HCT116 (cell line): ENCODE results near the gene DPF1. TPM values are rescaled to one million over a fixed set of nuclear protein-coding genes. Genes with fewer than 3 reads are reported as not detected.
A peak's percentile ranks its signal among the peaks of the same experiment; 100 is the strongest.

Experiments
- ATAC-seq: fragments of 200-7000 bp; cut with Tn5 transposase; 2 replicates; pipeline ENCODE4 v1.9.1; 2020; ENCODE audit warnings: mild to moderate bottlenecking, moderate library complexity
- BruUV-seq: library from RNA; stranded (reverse); fragments of 400-500 nt; replicated peaks from 2 replicates; lab custom pipeline; 2021; lab: Mats Ljungman, UMichigan
- CTCF ChIA-PET: fragments of 300-600 bp; sonication (Branson Sonifier 250); formaldehyde crosslinking; loops from one replicate; lab custom pipeline; 2021; ENCODE audit warnings: antibody characterized with exemption; lab: Charles Lee
- POLR2A ChIA-PET: fragments of 300-600, 350-600 bp; sonication (Branson Sonifier 250); formaldehyde crosslinking; loops from one replicate; lab custom pipeline; 2021; ENCODE audit warnings: antibody characterized with exemption; lab: Charles Lee
- RAD21 ChIA-PET, 2 experiments: fragments of 300-600 bp; sonication (Branson Sonifier 250); formaldehyde crosslinking; loops; one replicate each; lab custom pipeline; 2023; ENCODE audit warnings: low total read pairs in 2 of 2; ENCODE audit not compliant: uncharacterized antibody in 2 of 2, unreplicated experiment in 2 of 2, low non-redundant PET in 1 of 2; lab: Charles Lee
- DNase-seq: peaks from one replicate; pipeline ENCODE4 v3.0.0-alpha.2; 2010; ENCODE audit warnings: low read depth, low spot score
- H2AFZ ChIP-seq: fragments of 200-600 bp; shearing (Covaris generic), sonication (generic); 2 replicates; pipeline ENCODE4 v1.6.1; 2017; ENCODE audit warnings: low read depth, mixed run types, mixed read lengths, antibody characterized with exemption, low read length; ENCODE audit not compliant: poor library complexity, severe bottlenecking
- H3K27ac ChIP-seq: 2 replicates; pipeline ENCODE4 v1.5.1; 2012; ENCODE audit warnings: low read depth, low read length
- H3K27me3 ChIP-seq: fragments of 200-600 bp; sonication (generic); 2 replicates; pipeline ENCODE4 v1.6.1; 2016; ENCODE audit warnings: mixed run types, low read length, mixed read lengths; ENCODE audit not compliant: insufficient read depth
- H3K36me3 ChIP-seq, 2 experiments: fragments of 200-500 bp in 1 of 2; fragments of 200-600 bp in 1 of 2; sonication (Bioruptor generic) in 1 of 2; sonication (generic) in 1 of 2; 2 replicates each; pipeline versions ENCODE4 v1.5.1 to v1.6.1; 2014 to 2016; ENCODE audit warnings: low read length in 2 of 2, inconsistent platforms in 1 of 2, mixed read lengths in 1 of 2, mixed run types in 1 of 2; ENCODE audit not compliant: insufficient read depth in 2 of 2, control insufficient read depth in 1 of 2
- H3K4me1 ChIP-seq, 2 experiments: fragments of 200-600 bp in 1 of 2; sonication (generic) in 1 of 2; 2 replicates each; pipeline versions ENCODE4 v1.5.1 to v1.6.1; 2012 to 2017; ENCODE audit warnings: low read length in 2 of 2, inconsistent platforms in 1 of 2, mild to moderate bottlenecking in 1 of 2, mixed read lengths in 1 of 2, mixed run types in 1 of 2, moderate library complexity in 1 of 2; ENCODE audit not compliant: insufficient read depth in 2 of 2, control insufficient read depth in 1 of 2
- H3K4me2 ChIP-seq: fragments of 200-600 bp; sonication (generic); 2 replicates; pipeline ENCODE4 v1.6.1; 2017; ENCODE audit warnings: mixed run types, low read length, mixed read lengths
- H3K4me3 ChIP-seq, 2 experiments: fragments of 200-600 bp in 1 of 2; sonication (generic) in 1 of 2; replicated peaks in 1 of 2; 2 replicates each; pipeline ENCODE4 v1.5.1; 2011 to 2016; ENCODE audit warnings: low read length in 2 of 2, control low read depth in 1 of 2, low read depth in 1 of 2, mild to moderate bottlenecking in 1 of 2, mixed read lengths in 1 of 2, mixed run types in 1 of 2
- H3K79me2 ChIP-seq: fragments of 200-600 bp; sonication (generic); 2 replicates; pipeline ENCODE4 v1.6.1; 2017; ENCODE audit warnings: mild to moderate bottlenecking, mixed run types, low read length, moderate library complexity, mixed read lengths; ENCODE audit not compliant: insufficient read depth
- H3K9ac ChIP-seq: fragments of 200-600 bp; sonication (generic); 2 replicates; pipeline ENCODE4 v1.6.1; 2016; ENCODE audit warnings: low read length, mixed read lengths
- H3K9me2 ChIP-seq: fragments of 200-600 bp; sonication (generic), shearing (Covaris generic); 2 replicates; pipeline ENCODE4 v1.6.1; 2017; ENCODE audit warnings: mixed run types, mild to moderate bottlenecking, moderate library complexity; ENCODE audit not compliant: insufficient read depth
- H3K9me3 ChIP-seq, 2 experiments: fragments of 200-500 bp in 1 of 2; fragments of 200-600 bp in 1 of 2; sonication (Bioruptor generic) in 1 of 2; sonication (generic) in 1 of 2; 2 replicates each; pipeline ENCODE4 v1.6.1; 2014 to 2017; ENCODE audit warnings: low read length in 2 of 2, mixed read lengths in 2 of 2, inconsistent platforms in 1 of 2, low read depth in 1 of 2, mild to moderate bottlenecking in 1 of 2, mixed run types in 1 of 2, moderate library complexity in 1 of 2; ENCODE audit not compliant: control insufficient read depth in 1 of 2, insufficient read depth in 1 of 2
- H4K20me1 ChIP-seq: fragments of 200-600 bp; sonication (generic), shearing (Covaris generic); 2 replicates; pipeline ENCODE4 v1.6.1; 2017; ENCODE audit warnings: mixed run types, mild to moderate bottlenecking, moderate library complexity; ENCODE audit not compliant: insufficient read depth
- CTCF ChIP-seq, 3 experiments: fragments of 200-600 bp in 1 of 3; sonication (generic) in 1 of 3; IDR thresholded peaks in 2 of 3; conservative IDR thresholded peaks in 1 of 3; 2 replicates each; pipeline ENCODE4 v1.5.1; 2012 to 2017; ENCODE audit warnings: low read depth in 2 of 3, low read length in 2 of 3, antibody characterized with exemption in 1 of 3, borderline replicate concordance in 1 of 3, control low read depth in 1 of 3, mild to moderate bottlenecking in 1 of 3, mixed read lengths in 1 of 3, mixed run types in 1 of 3, moderate library complexity in 1 of 3; ENCODE audit not compliant: insufficient read depth in 1 of 3
- EGR1 ChIP-seq: IDR thresholded peaks from 2 replicates; pipeline ENCODE4 v1.6.1; 2012; ENCODE audit warnings: low read depth
- ELF1 ChIP-seq: IDR thresholded peaks from 2 replicates; pipeline ENCODE4 v1.6.1; 2012; ENCODE audit warnings: low read depth, borderline replicate concordance
- EZH2 ChIP-seq: fragments of 200-600 bp; sonication (generic); IDR thresholded peaks from 2 replicates; pipeline ENCODE4 v1.6.1; 2017; ENCODE audit warnings: antibody characterized with exemption, mixed run types
- EZH2phosphoT487 ChIP-seq: fragments of 200-600 bp; IDR thresholded peaks from 2 replicates; pipeline ENCODE4 v1.6.1; 2018; ENCODE audit warnings: antibody characterized with exemption, borderline replicate concordance
- FOSL1 ChIP-seq: IDR thresholded peaks from 2 replicates; pipeline ENCODE4 v1.6.1; 2012; ENCODE audit warnings: low read depth
- SIN3A ChIP-seq: IDR thresholded peaks from 2 replicates; pipeline ENCODE4 v1.6.1; 2012; ENCODE audit warnings: low read depth
- SP1 ChIP-seq: IDR thresholded peaks from 2 replicates; pipeline ENCODE4 v1.6.1; 2012; ENCODE audit warnings: low read depth
- TCF7L2 ChIP-seq: IDR thresholded peaks from 2 replicates; pipeline ENCODE4 v1.7.0; 2011; ENCODE audit warnings: borderline replicate concordance, inconsistent platforms; ENCODE audit not compliant: insufficient read depth, insufficient read length; ENCODE audit errors: extremely low read depth
- ZBTB33 ChIP-seq: IDR thresholded peaks from 2 replicates; pipeline ENCODE4 v1.6.1; 2011; ENCODE audit warnings: mild to moderate bottlenecking, low read length, moderate library complexity; ENCODE audit not compliant: insufficient replicate concordance; ENCODE audit errors: extremely low read depth
- ZFX ChIP-seq: fragments of 450-650 bp; IDR thresholded peaks from 2 replicates; pipeline ENCODE4 v1.6.1; 2017
- intact Hi-C: fragments of 100-400 bp; cut with micrococcal nuclease; formaldehyde crosslinking; loops from 2 replicates; pipeline ENCODE4 v1.10.0; 2022
- total RNA-seq: library from RNA; stranded (reverse); gene quantifications from one replicate; pipeline ENCODE4 v1.2.1, GENCODE V29; 2021; ENCODE audit not compliant: unreplicated experiment
- TF ChIP-seq, protein P1 (sequence below): IDR thresholded peaks from 2 replicates; pipeline ENCODE4 v1.6.1; 2012

The DPF1 gene
- total RNA-seq, 1 experiment from 2014 or later, result 9.7 TPM

GRCh38 chr19:38229585-38230073 lies 5.6 kb upstream of the DPF1 start:
- no peak overlapping the region for H3K27ac ChIP-seq
- H3K4me2 ChIP-seq, result peak overlapping the region; percentile 90
- DNase-seq (peak; percentile 85), ATAC-seq (peak; percentile 91)
- H3K27me3 ChIP-seq, result no peaks in the 10 kb centered on the region
- H3K9me3 ChIP-seq, result no peaks in the 10 kb centered on the region
- ChIA-PET RAD21 (no interaction called here), POLR2A (no interaction called here), CTCF (no interaction called here)
- no peaks in the 10 kb centered on the region for H4K20me1 ChIP-seq
- no peak overlapping the region for H2AFZ ChIP-seq
- peak overlapping the region; percentile 54 to 61; a peak in 2 of 4 replicates for H3K4me3 ChIP-seq
- H3K4me1 ChIP-seq, result peaks cover 10 to 33% of the 10 kb centered on the region in 2 experiments; a peak in 3 of 4 replicates
- H3K9ac ChIP-seq, result no peak overlapping the region
- no peaks in the 10 kb centered on the region for H3K79me2 ChIP-seq
- intact Hi-C loops, result loop anchor here (5.0 kb wide), 1 partner anchor 173 kb away; the partner anchor contains the start of gene FAM98C
- no peaks in the 10 kb centered on the region for H3K36me3 ChIP-seq
- BruUV-seq, result no TSS peak
- no peak for TF ChIP-seq ZBTB33
- TF ChIP-seq EZH2, result no peak
- no peak for TF ChIP-seq ZFX
- TF ChIP-seq FOSL1, result no peak
- no peak for TF ChIP-seq ELF1
- no peak for TF ChIP-seq CTCF (IDR thresholded peaks at IDR 0.05 in 2 of 3, conservative IDR thresholded peaks at IDR 0.05 in 1 of 3; ENCODE audit: borderline replicate concordance in 1 of 3, insufficient read depth in 1 of 3, low read depth in 2 of 3, low read length in 2 of 3)
- no peak for TF ChIP-seq TCF7L2
- TF ChIP-seq, protein P1, sequence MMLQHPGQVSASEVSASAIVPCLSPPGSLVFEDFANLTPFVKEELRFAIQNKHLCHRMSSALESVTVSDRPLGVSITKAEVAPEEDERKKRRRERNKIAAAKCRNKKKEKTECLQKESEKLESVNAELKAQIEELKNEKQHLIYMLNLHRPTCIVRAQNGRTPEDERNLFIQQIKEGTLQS, result no peak
- 0 out of 2 replicates have a peak, but pooled peaks have one; percentile 71 for TF ChIP-seq SIN3A
- TF ChIP-seq EGR1, result no peak
- TF ChIP-seq SP1, result peak; percentile 88
- TF ChIP-seq EZH2phosphoT487, result no peak
- H3K9me2 ChIP-seq, result no peaks in the 10 kb centered on the region
